Measurements from ENCODE around the gene GLRX. TPM values are rescaled to one million over a fixed set of nuclear protein-coding genes. Genes with fewer than 3 reads are reported as not detected.

GLRX gene
- total and polyA plus RNA-seq, 2 of the 13 experiments (the other 11 are each of a cell fraction or from before 2014, with no cell fraction given): 63.8 to 499 TPM

GRCh38 chr5:95826949-95827891, 4.7 kb upstream of the GLRX start (continued):
- TF ChIP-seq NFYC (CRISPR knock-in tag; IDR thresholded peaks at IDR 0.05): no peak
- TF ChIP-seq SNAPC2 (CRISPR knock-in tag; IDR thresholded peaks at IDR 0.05): no peak
- peak; percentile 81 for TF ChIP-seq IKZF5 (CRISPR knock-in tag; IDR thresholded peaks at IDR 0.05)
- peak; percentile 52; the same call in 1 of the 2 replicates for TF ChIP-seq SALL2 (CRISPR knock-in tag; IDR thresholded peaks at IDR 0.05)
- 0 out of 2 replicates have a peak, but pooled peaks have one; percentile 82 for TF ChIP-seq ZNF510 (CRISPR knock-in tag; IDR thresholded peaks at IDR 0.05; ENCODE audit: low read depth)
- no peak for TF ChIP-seq KLF13 (CRISPR knock-in tag; IDR thresholded peaks at IDR 0.05)
- TF ChIP-seq ZNF281 (CRISPR knock-in tag; IDR thresholded peaks at IDR 0.05; ENCODE audit: borderline replicate concordance): peak; percentile 7; the same call in 1 of the 2 replicates
- peak; percentile 78 for TF ChIP-seq ELF1 (CRISPR knock-in tag; IDR thresholded peaks at IDR 0.05)
- TF ChIP-seq CHD2 (IDR thresholded peaks at IDR 0.05; ENCODE audit: low read depth, low read length): no peak
- TF ChIP-seq CREB1 (IDR thresholded peaks at IDR 0.05): peak; percentile 54
- TF ChIP-seq CREB1 (CRISPR knock-in tag; IDR thresholded peaks at IDR 0.05): peak; percentile 84
- TF ChIP-seq KLF11 (CRISPR knock-in tag; IDR thresholded peaks at IDR 0.05): peak; percentile 81
- peak; percentile 40; the same call in 1 of the 2 replicates for TF ChIP-seq MAX (IDR thresholded peaks at IDR 0.05)
- TF ChIP-seq HNF4A (CRISPR knock-in tag; IDR thresholded peaks at IDR 0.05): peak; percentile 100
- TF ChIP-seq TCF7L2 (IDR thresholded peaks at IDR 0.05; ENCODE audit: low read depth, low read length): no peak
- no peak for TF ChIP-seq KAT2B (IDR thresholded peaks at IDR 0.05; ENCODE audit: borderline replicate concordance, low read depth, low read length)
- TF ChIP-seq FOXP4 (CRISPR knock-in tag; IDR thresholded peaks at IDR 0.05): peak; percentile 79
- no peak for TF ChIP-seq BATF2 (CRISPR knock-in tag; IDR thresholded peaks at IDR 0.05)
- no peak for TF ChIP-seq ZNF572 (CRISPR knock-in tag; IDR thresholded peaks at IDR 0.05)
- TF ChIP-seq HOXD1 (CRISPR knock-in tag; IDR thresholded peaks at IDR 0.05): 0 out of 2 replicates have a peak, but pooled peaks have one; percentile 55
- TF ChIP-seq ZNF484 (CRISPR knock-in tag; IDR thresholded peaks at IDR 0.05; ENCODE audit: borderline replicate concordance, low read depth): no peak
- no peak for TF ChIP-seq ZNF816 (CRISPR knock-in tag; IDR thresholded peaks at IDR 0.05; ENCODE audit: borderline replicate concordance)
- no peak for TF ChIP-seq ZNF660 (CRISPR knock-in tag; IDR thresholded peaks at IDR 0.05; ENCODE audit: borderline replicate concordance, low read depth)

Measured in HepG2 (cell line).